A172 (cell line): ENCODE measurements around the gene LMF1. TPM values are rescaled to one million over a fixed set of nuclear protein-coding genes. Genes with fewer than 3 reads are reported as not detected.
"Not testable (repeated sequence)": the region's sequence is repeated elsewhere in the genome, so short reads cannot be mapped to it uniquely, and the experiment has no call there.

Source experiments
- DNase-seq: peaks from one replicate; pipeline ENCODE4 v3.0.0-alpha.2; 2015; ENCODE audit warnings: low spot score
- total RNA-seq: library from RNA; depleted of rRNA; stranded (reverse); fragments of >200 nt; shearing (Covaris generic); gene quantifications from 2 replicates; pipeline ENCODE4 v1.2.3, GENCODE V29; 2014

Gene LMF1
- total RNA-seq, 1 experiment from 2014 or later: 14.1 TPM

DNA sequence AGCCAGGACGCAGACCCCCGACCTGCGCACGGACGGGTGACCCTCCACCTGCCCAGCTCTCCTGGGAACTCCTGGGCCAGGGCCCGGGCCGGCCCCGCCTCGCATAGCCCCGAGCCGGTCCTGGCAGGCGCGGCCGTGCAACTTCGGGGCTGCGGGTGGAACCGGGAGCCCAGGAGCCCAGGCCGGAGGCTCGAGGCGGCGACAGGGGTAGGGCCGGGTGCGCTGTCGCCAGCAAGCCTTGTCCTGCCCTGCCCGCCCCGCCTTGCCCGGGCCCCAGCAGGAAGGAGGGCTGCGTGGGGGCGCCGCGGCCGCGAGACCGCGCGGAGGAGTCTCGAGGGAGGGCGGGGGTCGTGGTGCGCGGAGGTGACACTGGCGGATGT lies 408 bp downstream of the LMF1 start:
- no peak for DNase-seq

DNA sequence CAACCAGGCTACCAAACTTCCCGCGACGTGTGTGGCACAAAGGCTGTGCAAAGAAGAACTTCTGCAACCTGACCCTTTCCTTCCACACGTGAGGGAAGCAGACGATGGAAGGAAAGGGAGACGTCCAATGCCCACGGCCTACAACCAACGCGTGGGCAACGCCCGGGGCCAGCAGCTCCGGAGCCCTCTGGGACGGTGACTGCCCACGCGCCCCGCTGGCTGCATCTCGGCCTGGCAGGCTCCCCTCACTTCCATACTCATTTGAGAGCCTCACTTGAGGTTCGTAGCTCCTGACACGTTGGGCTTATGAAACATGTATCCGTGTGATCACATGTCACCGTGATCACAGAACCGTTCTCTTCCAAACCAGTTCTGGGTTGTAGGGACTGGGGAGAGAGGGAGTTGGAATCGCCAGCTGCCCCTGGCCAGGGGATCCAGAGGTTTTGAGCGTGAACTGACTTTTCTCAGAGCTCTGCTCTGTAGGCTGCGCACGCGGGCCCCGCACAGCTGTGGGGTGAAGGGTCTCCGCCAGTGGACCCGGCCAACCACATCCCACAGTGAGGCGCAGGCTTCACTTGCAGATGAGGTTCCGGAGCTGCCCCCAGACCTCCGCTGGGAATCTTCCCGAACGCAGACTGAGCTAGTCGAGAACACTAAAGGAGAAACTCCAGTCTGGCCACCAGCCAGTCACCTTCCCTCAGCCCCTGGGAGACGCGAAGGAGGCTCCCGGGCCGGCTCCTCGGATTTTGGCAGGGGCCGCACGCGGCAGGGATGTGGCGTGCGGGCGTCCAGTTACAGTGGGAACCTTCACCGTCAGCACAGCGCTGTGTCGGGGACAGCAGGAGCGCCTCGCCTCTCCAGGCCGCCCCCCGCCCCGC lies 1.0 kb downstream of the LMF1 start:
- DNase-seq: no peak

DNA sequence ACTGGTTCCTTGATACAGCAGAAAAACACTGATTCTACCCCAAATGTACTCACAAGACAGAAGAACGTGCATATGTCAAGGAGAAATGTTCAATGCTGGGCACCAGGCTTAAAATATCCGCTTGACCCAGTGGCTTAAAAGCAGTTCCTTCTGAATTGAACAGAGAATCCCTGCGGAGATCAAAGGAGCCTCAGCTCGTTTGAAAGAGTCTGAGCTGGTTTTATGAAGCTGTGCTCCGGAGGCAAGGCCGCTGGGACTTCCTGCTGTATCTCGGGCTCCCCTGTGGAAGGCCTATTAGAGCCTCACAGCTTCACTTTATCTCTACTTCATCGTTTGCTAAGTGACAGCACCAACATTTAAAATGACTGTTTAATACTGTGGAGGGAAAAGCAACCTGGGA lies 2.2 kb downstream of the LMF1 start:
- DNase-seq: no peak

DNA sequence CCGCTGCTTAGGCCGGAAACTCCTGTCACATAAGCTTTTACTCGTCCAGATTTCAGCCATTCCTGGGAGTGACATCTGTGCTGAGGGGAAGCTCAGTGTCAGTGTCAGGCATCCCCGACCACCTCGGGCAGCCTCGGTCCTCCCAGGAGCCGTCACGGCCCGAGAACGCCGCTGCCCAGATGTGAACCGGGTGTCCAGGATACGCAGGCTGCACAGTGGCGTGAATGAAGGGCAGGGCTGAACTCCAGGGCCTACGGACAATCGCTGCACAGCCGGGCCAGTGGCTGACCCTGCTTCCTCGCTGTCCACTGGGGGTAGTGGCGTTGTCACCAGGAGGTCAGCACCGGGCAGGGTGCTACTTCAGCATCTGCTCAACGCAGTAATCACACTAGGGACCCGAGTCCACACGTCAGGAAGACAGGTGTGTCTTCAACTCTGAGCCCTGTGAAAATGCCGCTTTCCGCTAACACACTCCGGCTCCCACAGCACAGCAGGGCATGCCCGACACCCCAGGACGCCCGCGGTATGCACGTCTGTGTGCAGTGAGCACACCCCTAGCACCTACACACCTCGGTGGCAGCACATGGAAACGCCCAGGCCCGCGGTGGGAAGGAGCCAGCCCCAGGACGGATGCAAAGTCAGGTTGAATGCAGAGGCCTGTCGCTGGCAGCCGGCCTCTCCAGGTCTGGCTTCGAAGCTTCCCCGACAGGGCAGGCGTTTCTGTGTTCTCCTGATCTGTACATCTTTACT lies 3.1 kb downstream of the LMF1 start:
- no peak for DNase-seq

DNA sequence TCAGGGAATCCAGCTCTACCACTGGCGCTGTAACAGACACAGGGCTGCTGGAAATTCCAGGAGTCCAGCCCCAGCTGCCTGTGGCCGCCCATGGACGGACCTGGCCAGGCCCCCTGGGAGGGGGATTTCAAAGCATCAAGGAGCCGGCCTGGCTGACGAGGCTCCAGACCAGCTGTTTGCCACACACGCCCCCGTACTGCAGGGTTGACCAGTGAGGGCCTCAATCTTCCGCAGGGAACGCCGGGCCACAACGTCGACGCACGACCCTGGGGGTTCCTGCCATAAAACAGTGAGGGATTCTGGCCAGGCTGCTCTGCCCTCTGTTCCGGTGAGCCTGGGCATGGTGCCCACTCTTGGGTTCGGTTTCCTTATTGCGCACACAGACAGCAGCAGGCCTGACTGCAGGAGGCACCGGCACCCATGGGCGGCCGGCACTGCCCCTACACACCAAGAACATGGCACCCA lies 3.7 kb downstream of the LMF1 start:
- DNase-seq: no peak

DNA sequence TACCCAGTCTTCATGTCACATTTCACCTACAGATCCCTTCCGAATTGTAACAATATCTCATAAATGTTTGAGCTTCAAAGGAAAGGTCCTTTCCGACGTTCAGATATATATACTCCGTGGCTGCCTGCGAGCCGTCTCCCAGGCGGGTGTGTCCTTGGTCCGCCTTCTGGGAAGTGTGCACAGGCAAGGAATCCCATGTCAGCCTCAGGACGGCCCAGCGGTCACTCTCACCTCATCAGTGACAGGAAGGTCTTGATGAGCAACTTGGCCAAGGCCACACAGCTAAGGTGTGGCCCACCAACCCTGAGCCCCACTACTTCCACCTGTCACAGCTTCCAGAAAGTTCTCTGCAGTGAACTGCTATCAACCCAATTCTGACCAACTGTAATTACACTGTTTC lies 4.3 kb downstream of the LMF1 start:
- no peak for DNase-seq

DNA sequence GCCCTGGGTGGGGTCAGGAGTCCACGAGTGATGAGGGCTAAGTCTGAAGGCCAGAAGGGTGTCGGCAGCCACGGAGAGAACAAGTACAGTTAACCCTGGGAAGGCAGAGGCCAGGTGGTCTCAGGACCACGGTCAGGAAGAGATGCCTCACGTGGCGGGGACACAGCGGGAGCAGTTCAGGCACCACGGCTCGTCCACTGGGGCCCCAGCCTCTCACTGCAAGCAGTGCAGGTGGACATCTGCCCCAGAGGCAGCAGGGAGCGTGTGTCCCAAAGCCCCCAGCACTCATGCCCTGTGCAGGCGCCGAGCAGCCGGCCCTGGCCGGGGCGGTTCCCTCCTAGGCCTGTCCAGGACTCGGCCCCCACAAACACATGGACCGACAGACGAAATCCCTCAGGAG lies 4.7 kb downstream of the LMF1 start:
- no peak for DNase-seq

DNA sequence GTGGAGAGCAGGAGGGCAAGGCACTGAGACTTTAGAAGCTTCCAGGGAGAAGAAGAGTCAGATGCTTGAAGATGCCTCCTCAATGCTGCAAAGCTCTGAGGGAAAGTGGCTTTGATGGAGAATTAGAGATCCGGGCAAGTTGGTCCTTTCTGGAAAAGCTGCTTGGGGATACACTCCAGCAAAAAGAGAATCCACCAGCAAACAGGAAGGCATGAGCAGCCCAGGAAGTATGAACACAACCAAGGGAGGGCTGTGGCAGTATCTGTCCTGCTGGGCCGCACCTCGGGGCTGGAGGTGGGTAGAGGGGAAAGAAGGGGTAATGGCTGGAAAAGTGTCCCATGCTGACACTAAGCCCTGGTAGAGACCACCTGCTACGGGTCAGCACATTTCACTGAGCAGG lies 5.3 kb downstream of the LMF1 start:
- no peak for DNase-seq

DNA sequence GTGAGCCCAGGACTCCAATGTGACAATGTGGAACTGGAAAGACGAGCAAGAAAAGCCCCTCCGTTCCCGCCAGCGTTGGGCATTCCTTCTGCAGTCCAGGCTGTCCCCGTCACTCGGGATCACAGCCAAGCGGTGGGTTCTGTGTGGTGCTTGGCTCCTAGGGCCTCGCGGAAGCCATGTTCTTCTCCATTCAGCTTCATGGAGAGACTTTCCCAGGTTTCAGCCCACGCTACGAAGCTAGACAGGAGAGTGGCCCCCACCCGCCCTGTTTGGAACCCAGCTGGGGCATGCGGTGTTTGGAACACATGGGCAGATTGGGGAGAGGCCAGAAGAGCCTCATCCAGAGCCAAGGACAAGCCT lies 5.8 kb downstream of the LMF1 start:
- DNase-seq: no peak

DNA sequence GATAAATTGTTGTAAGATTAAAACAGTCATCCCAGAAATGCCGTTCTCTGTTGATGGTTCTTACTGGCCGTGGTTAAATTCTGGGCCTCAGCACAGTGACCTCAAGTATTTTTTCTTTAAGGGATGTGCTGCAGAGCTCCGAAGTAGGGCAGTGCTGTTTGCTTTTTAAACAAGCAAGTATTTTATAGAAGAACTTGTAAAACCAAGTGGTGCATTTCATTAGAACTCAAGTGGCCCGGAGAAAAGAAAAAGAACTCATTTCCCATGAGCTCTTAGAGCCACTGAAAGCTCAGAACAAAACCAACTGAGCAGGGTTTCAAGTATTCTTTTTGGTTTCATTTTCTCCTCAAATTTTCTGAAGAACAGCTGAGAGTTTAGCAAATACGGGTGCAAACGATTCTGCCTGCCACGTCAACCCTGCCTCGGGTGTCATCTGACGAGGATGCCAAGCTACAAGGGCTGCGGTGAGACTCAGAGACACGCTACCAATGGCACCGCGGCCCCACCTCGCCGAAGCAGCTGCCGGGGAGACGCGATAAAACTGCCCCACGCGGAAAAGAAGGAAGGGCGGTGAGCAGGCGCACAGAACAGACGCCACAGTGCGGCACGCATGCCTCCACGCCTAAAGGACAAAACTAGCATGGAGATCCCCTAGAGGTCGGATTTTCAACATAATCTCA lies 6.3 kb downstream of the LMF1 start:
- peak; percentile 49 for DNase-seq

DNA sequence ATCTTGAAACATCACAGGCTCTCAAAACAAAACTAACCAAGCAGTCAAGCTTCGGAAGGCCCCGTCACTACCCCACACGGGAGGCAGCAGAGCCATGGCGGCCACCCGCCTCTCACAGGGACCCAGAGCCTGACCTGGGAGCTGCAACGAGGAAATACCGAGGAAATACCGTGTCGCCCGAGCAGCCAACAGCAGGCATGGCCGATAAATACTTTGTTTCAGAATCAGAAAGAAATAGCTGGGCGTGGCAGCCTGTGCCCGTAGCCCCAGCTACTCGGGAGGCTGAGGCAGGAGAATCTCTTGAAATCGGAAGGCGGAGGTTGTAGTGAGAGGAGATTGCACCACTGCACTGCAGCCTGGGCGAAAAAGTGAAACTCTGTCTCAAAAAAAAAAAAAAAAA lies 6.9 kb downstream of the LMF1 start:
- DNase-seq: no peak

DNA sequence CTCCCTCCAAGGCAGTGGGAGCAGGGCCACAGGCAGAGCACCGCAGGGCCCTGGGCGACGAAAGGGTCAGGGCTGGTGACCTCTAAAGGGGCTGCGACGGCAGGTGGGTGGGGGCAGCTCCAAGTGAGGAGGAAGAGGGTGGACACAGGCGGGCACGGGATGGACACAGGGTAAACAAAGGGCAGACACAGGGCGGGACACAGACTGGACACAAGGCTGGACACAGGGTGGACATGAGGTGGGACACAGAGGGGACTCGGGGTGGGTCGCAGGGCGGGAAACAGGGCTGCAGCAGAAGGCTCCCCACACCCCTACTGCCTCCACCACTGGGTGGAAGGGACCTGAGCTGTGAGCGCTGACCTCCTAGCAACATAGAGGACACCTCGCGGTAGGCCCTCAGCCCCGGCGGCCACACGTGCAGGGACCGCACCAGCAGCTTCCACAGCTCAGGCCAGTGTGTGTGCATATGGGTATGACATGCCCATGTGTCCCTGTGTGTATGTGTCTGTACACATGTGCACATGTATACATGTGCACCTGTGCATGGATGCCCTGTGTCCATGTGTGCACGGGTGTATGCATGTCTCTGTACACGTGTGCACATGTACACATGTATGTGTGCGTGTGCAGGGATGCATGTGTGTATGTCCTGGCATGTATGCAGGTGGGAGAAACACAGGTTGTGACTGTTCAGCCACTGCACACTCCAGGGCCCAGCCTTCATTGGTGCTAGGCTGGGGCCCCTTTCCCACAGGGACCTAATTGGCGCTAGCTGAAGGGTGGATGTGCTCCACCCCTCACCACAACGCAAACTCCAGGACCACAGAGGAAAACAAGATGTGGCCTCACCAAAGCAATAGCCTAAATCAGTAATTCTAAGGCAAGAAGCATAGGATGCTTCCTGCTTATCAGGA lies 7.6 kb downstream of the LMF1 start:
- no peak for DNase-seq

DNA sequence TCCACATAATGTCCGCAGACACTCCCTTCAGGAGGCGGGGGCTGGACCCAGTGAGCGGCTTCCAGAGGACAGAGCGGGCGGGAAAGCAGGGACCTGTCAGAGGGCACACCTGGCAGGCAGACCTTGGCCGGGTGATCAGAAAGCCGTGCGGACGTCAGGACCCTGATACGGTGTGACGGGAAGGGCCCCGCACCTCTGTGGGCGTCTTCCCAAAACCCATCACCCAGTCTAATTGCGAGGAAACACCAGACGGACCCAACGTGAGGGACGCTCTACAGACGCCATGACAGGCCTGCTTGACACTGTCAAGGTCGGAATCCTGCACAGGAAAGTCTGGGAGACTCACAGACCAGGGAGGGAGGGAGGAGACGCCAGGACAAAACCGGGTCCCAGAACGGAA lies 8.4 kb downstream of the LMF1 start:
- no peak for DNase-seq

DNA sequence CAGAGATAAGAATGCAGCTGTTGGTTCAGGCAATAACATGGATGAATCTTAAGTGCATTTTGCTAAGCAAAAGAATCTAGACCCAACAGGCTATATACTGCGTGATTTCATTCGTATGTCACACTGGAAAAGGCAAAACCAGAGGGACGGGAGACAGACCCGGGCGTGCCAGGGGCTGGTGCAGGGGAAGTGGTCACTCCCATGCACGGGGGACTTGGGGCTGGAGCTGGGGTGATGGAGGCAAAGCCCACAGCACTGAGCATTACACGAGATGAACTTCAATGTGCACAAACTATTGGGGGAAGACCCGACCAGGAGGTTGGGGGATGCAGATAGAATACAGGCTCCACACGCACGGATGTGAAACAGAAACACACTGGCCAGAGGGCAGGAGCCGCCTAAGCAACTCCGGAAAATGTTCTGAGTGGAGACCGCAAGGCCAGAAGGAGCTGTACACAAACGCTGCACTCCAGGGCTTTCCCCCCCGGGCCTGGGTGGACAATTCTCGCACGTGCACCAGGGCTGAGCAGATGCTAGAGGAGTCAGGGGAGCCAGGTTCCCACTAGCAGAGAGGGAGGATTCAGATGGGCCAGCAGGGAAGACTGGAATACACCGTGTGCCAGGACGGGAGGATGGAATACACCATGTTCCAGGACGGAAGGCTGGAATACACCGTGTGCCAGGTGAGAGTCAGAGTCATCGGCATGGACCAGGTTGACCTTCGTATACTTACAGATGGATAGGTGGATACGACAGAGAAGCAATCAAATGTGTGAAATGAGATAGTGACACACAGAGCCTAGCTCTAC lies 11.3 kb downstream of the LMF1 start:
- DNase-seq: no peak

DNA sequence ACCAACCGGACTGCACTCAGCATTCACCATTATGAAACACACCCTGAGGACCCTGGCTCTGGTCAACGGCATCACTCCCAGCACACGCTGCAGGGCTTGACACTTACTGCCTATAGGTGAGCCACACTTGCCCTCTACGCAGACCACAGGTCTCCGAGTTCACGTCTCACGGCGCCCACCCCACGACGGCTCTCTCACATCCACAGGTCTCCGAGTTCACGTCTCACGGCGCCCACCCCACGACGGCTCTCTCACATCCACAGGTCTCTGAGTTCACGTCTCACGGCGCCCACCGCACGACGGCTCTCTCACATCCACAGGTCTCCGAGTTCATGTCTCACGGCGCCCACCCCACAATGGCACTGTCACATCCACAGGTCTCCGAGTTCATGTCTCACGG lies 15.0 kb downstream of the LMF1 start:
- not testable (repeated sequence) for DNase-seq

DNA sequence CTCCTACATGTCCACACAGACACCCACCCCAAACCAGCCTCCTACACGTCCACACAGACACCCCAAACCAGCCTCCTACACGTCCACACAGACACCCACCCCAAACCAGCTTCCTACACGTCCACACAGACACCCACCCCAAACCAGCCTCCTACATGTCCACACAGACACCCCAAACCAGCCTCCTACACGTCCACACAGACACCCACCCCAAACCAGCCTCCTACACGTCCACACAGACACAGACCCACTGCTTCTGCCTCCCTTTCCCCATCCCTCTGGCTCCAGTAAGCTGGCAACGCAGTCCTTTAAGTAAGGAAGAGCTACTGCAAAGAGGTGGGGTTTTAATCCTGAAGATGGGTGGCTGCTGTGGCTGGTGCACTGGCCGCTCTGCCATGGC lies 17.0 kb downstream of the LMF1 start:
- not testable (repeated sequence) for DNase-seq

DNA sequence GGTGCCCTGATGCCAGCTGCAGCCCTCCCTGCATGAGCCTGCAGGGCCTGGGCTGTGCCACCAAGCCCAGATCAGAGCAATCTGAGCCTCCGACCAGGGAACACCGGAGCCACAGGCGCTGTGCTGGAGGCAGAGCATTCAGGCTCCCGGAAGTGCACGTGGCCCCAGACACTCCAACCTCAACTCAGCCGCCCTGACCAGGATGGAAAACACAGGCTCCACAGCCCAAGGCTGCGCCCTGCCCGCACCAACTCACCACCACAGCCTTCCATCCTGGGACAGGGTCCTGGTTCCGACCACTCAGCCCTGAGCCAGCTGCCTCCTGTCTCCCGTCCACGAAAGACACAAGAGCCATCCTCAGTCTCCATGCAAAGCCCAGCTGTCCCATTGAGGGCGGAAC lies 18.5 kb downstream of the LMF1 start:
- DNase-seq: no peak

DNA sequence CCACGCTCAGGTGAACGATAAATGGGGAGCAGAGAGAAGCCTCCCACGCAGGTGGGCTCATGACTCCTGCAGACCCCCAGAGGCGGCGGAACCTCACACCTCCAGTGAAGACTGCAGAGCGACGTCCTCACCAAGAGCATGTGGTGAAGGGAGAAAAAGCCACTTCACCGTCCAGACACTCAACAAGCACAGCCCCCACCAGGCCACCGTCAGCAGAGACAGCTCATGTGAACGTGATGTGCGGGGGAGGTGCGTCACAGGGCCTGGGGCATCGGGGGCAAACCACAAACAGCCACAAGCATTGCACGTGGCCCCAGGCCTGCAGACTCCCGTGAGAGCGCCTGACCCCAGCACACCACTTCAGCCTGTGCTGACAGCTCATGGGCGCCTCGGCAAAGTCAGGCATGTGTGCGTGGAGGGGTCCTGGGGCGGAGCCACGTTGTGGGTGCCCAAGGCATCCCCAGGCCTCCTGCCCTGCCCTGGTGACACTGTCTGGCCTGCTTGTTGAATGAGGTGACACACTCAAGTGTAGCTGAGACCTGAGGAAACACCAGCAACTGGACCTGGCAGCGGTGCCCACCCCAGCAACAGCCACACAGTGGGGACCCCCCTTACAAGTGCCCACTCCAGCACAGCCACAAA lies 19.0 kb downstream of the LMF1 start:
- DNase-seq: peak; percentile 40

DNA sequence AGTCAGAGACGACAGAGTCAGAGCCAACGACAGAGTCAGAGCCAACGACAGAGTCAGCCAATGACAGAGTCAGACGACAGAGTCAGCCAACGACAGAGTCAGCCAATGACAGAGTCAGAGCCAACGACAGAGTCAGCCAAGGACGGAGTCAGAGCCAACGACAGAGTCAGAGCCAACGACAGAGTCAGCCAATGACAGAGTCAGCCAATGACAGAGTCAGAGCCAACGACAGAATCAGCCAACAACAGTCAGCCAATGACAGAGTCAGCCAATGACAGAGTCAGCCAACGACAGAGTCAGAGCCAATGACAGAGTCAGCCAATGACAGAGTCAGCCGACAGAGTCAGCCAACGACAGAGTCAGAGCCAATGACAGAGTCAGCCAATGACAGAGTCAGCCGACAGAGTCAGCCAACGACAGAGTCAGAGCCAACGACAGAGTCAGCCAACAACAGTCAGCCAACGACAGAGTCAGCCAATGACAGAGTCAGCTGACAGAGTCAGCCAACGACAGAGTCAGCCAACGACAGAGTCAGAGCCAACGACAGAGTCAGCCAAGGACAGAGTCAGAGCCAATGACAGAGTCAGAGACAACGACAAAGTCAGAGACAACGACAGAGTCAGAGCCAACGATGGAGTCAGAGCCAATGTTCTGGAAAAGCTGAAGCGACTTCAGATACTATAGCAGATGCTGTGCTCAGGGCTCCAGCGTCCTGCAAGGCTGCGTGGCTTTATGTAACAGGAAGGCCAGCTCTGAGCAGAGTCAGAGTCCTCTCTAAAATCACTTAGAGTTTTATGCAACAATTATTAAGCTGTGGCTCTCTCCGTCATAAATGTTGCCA lies 19.8 kb downstream of the LMF1 start:
- DNase-seq: not testable (repeated sequence)
